ENCODE measurements around the gene SLC25A10.

DNA sequence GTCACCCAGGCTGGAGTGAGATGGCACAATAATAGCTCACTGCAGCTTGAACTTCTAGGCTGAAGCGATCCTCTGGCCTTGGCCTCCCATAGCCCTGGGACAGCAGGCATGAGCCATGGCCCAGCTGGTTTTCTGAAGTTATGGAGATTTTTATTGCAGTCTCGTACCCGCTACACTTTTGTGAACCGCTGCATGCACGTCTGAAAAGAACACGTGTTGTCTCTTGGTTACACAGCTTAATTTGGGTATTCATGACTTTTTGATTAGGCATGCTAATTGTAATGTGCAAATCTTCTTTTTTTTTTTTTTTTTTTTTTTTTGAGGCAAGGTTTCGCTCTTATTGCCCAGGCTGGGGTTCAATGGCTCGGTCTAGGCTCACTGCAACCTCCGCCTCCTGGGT lies 13.4 kb downstream of the SLC25A10 start:
- TF ChIP-seq, protein P1, sequence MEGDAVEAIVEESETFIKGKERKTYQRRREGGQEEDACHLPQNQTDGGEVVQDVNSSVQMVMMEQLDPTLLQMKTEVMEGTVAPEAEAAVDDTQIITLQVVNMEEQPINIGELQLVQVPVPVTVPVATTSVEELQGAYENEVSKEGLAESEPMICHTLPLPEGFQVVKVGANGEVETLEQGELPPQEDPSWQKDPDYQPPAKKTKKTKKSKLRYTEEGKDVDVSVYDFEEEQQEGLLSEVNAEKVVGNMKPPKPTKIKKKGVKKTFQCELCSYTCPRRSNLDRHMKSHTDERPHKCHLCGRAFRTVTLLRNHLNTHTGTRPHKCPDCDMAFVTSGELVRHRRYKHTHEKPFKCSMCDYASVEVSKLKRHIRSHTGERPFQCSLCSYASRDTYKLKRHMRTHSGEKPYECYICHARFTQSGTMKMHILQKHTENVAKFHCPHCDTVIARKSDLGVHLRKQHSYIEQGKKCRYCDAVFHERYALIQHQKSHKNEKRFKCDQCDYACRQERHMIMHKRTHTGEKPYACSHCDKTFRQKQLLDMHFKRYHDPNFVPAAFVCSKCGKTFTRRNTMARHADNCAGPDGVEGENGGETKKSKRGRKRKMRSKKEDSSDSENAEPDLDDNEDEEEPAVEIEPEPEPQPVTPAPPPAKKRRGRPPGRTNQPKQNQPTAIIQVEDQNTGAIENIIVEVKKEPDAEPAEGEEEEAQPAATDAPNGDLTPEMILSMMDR (IDR thresholded peaks at IDR 0.05) = no peak
- TF ChIP-seq POLR2A (IDR thresholded peaks at IDR 0.05) = no peak

All from testis (tissue), 2 donors.